ENCODE results near the gene LGI1. TPM values are rescaled to one million over a fixed set of nuclear protein-coding genes. Genes with fewer than 3 reads are reported as not detected.

Gene LGI1
- total and polyA plus RNA-seq, 4 donors, result 0.97 to 5.1 (median 1.6) TPM

DNA sequence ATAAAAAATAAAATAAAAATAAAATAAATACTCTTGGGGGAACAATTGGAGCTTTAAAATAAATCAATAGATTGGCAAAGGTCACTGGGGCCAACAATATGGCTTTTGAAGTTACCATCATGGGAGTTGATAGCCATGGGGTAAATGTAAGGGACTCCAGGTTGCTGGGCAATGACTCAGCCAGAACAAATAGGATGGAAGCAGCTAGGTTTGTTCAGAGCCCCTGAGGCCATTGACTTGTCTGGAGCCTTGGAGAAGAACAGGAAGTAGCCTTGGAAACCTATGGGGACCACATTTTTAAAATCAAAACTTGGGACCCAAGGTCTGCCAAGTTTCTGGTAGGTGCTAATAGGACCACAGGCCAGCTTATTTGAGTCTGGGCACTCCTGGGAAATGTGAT, 35.2 kb upstream of the LGI1 start:
- Histone ChIP-seq H3K4me1 (ENCODE audit: control insufficient read depth in 1 of 2, insufficient read depth in 2 of 2, low read length in 2 of 2) (no peaks in the 10 kb centered on the region), H3K4me3 (ENCODE audit: low read length in 2 of 2) (no peak overlapping the region), H3K27ac (ENCODE audit: low read depth in 1 of 2, low read length in 2 of 2) (no peak overlapping the region), H3K9me3 (ENCODE audit: control insufficient read depth, low read length) (no peaks in the 10 kb centered on the region), H3K27me3 (ENCODE audit: control insufficient read depth in 1 of 2, insufficient read depth in 2 of 2, low read length in 1 of 2) (no peaks in the 10 kb centered on the region), H3K36me3 (ENCODE audit: control insufficient read depth in 1 of 2, insufficient read depth in 2 of 2, low read length in 1 of 2) (no peaks in the 10 kb centered on the region)
- intact Hi-C loops (cut with DNase I), result no loop called here
- ATAC-seq (ENCODE audit: low FRiP score) (no peak), DNase-seq (no peak)

DNA sequence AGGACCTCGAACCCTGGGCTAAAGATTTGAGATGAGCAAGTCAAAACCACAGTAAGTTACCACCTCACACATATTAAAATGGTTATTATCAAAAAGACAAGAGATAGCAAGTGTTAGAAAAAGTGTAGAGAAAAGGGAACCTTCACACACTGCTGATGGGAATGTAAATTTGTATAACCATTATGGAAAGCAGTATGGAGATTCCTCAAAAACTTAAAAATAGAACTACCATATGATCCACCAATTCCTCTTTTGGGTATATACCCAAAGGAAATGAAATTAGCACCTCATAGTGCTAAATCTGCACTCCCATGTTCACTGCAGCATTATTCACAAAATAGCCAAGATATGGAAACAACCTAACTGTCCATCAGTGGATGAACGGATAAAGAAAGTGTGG, 34.6 kb upstream of the LGI1 start:
- intact Hi-C loops (cut with DNase I), result no loop called here
- Histone ChIP-seq H3K36me3 (ENCODE audit: control insufficient read depth in 1 of 2, insufficient read depth in 2 of 2, low read length in 1 of 2) (no peaks in the 10 kb centered on the region), H3K27me3 (ENCODE audit: control insufficient read depth in 1 of 2, insufficient read depth in 2 of 2, low read length in 1 of 2) (no peaks in the 10 kb centered on the region), H3K4me3 (ENCODE audit: low read length in 2 of 2) (no peak overlapping the region), H3K9me3 (ENCODE audit: control insufficient read depth, low read length) (no peaks in the 10 kb centered on the region), H3K4me1 (ENCODE audit: control insufficient read depth in 1 of 2, insufficient read depth in 2 of 2, low read length in 2 of 2) (no peaks in the 10 kb centered on the region), H3K27ac (ENCODE audit: low read depth in 1 of 2, low read length in 2 of 2) (no peak overlapping the region)
- DNase-seq (no peak), ATAC-seq (ENCODE audit: low FRiP score) (no peak)
- WGBS, 2 donors, result 81 to 82% methylated on average over 2 of the region's 2 CpGs

DNA sequence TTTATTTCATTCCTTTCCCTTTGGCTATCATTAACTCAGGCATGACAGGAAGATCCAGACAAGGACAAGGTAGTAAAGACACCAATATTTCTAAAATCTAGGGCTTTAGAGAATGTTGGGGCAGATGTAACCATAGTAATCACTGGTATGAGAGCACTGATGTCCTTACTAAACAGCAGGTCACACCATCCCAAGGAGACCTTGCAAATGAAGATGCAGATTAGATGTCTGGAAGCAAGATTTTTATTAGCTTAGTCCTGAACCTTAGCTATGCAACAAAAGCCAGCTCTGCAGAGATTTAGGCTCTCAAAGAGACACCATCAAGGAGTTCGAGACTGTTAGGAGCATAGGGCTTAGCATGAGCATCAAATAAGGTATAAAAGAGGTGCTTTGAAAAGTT, 31.7 kb upstream of the LGI1 start:
- Histone ChIP-seq H3K4me3 (ENCODE audit: low read length in 2 of 2) (no peak overlapping the region), H3K27ac (ENCODE audit: low read depth in 1 of 2, low read length in 2 of 2) (no peak overlapping the region), H3K4me1 (ENCODE audit: control insufficient read depth in 1 of 2, insufficient read depth in 2 of 2, low read length in 2 of 2) (no peaks in the 10 kb centered on the region), H3K27me3 (ENCODE audit: control insufficient read depth in 1 of 2, insufficient read depth in 2 of 2, low read length in 1 of 2) (no peaks in the 10 kb centered on the region), H3K9me3 (ENCODE audit: control insufficient read depth, low read length) (no peaks in the 10 kb centered on the region), H3K36me3 (ENCODE audit: control insufficient read depth in 1 of 2, insufficient read depth in 2 of 2, low read length in 1 of 2) (no peaks in the 10 kb centered on the region)
- no peak for DNase-seq
- ATAC-seq (ENCODE audit: low FRiP score), result no peak
- 76 to 85% methylated on average over 1 of the region's 1 CpG for WGBS, 2 donors
- intact Hi-C loops (cut with DNase I), result no loop called here

DNA sequence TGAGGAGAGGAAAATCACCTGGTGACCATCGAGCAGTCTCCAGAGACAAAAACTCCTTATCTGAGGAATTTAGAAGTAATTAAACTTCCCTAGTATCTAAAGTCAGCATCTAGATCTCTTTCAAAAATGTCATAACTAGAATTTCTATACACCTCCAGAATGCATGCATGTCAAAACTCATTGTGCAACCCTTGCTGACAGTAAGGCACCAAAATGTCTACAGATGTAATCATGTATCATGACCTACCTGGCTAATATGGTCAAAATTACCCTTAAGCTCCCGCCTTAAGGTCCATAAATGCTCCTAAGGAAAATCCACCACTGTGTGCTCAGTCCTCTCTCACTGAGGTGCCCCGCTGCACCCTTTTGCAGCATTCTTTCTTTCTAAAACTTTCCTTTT, 16.4 kb upstream of the LGI1 start:
- DNase-seq (no peak), ATAC-seq (ENCODE audit: low FRiP score) (no peak)
- Histone ChIP-seq H3K9me3 (ENCODE audit: control insufficient read depth, low read length) (no peaks in the 10 kb centered on the region), H3K4me1 (ENCODE audit: control insufficient read depth in 1 of 2, insufficient read depth in 2 of 2, low read length in 2 of 2) (no peaks in the 10 kb centered on the region), H3K36me3 (ENCODE audit: control insufficient read depth in 1 of 2, insufficient read depth in 2 of 2, low read length in 1 of 2) (no peaks in the 10 kb centered on the region), H3K4me3 (ENCODE audit: low read length in 2 of 2) (no peak overlapping the region), H3K27ac (ENCODE audit: low read depth in 1 of 2, low read length in 2 of 2) (no peak overlapping the region), H3K27me3 (ENCODE audit: control insufficient read depth in 1 of 2, insufficient read depth in 2 of 2, low read length in 1 of 2) (no peaks in the 10 kb centered on the region)
- WGBS, 2 donors, result 84 to 85% methylated on average over 3 of the region's 3 CpGs
- intact Hi-C loops (cut with DNase I), result no loop called here

DNA sequence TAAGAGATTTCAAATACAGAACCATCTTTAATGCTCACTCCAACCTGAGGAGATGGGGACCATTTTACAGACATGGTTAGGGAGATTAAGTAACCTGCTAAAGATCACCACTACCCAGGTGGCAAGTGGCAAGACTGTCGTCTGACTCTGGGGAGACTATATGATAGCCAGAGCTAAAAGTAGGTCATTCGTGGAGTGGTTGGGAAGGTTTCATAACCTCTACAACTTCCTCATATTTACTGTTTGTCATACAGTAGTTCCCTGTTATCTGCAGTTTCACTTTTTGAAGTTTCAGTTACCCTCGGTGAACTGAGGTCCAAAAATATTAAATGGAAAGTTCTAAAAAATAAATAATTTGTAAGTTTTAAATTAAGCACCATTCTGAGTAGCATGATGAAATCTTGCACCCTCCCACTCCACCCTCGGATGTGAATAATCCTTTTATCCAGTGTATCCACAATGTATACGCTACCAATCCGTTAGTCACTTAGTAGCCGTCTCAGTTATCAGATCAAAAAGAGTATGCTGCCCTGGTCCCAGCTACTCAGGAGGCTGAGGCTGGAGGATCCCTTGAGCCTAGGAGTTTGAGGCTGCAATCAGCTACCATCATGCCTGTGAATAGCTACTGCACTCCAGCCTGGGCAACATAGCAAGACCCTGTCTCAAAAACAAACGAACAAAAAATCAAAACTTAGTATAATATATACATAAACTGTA, 14.9 kb upstream of the LGI1 start:
- no peaks in the 10 kb centered on the region for H3K9me3 ChIP-seq (ENCODE audit: control insufficient read depth, low read length)
- DNase-seq (no peak), ATAC-seq (ENCODE audit: low FRiP score) (no peak)
- H3K27ac ChIP-seq (ENCODE audit: low read depth in 1 of 2, low read length in 2 of 2), result no peak overlapping the region
- H3K27me3 ChIP-seq (ENCODE audit: control insufficient read depth in 1 of 2, insufficient read depth in 2 of 2, low read length in 1 of 2), result no peaks in the 10 kb centered on the region
- intact Hi-C loops (cut with DNase I), result no loop called here
- H3K4me1 ChIP-seq (ENCODE audit: control insufficient read depth in 1 of 2, insufficient read depth in 2 of 2, low read length in 2 of 2), result peaks cover 0 to 4% of the 10 kb centered on the region in 2 donors
- no peak overlapping the region for H3K4me3 ChIP-seq (ENCODE audit: low read length in 2 of 2)
- H3K36me3 ChIP-seq (ENCODE audit: control insufficient read depth in 1 of 2, insufficient read depth in 2 of 2, low read length in 1 of 2), result no peaks in the 10 kb centered on the region
- WGBS, 2 donors, result 71 to 79% methylated on average over 8 of the region's 8 CpGs

DNA sequence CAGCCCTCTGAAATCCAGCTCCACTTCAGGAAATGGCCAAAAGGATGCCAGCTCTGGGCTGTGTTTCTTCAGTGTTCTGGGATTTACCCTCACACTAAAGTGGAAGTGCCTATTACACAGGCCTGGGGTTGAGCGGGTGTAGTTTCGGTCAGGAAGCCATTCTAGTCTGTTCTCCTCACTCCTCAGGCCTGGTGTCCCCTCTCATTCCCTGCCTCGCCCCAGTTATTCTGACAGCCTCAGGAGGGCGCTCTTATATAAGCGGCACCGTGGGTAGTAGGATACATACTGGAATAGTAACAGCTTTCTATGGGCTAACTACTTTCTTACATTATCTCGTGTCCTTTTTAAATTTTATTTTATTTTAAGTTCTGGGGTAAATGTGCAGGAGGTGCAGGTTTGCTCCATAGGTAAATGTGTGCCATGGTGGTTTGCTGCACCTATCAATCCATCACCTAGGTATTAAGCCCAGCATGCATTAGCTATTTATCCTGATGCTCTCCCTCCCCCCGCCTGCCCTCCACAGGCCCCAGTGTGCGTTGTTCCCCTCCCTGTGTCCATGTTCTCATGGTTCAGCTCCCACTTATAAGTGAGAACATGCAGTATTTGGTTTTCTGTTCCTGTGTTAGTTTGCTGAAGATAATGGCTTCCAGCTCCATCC, 12.2 kb upstream of the LGI1 start:
- Histone ChIP-seq H3K27me3 (ENCODE audit: control insufficient read depth in 1 of 2, insufficient read depth in 2 of 2, low read length in 1 of 2) (no peaks in the 10 kb centered on the region), H3K4me1 (ENCODE audit: control insufficient read depth in 1 of 2, insufficient read depth in 2 of 2, low read length in 2 of 2) (peaks cover 0 to 4% of the 10 kb centered on the region in 2 donors), H3K9me3 (ENCODE audit: control insufficient read depth, low read length) (no peaks in the 10 kb centered on the region), H3K4me3 (ENCODE audit: low read length in 2 of 2) (no peak overlapping the region), H3K27ac (ENCODE audit: low read depth in 1 of 2, low read length in 2 of 2) (no peak overlapping the region), H3K36me3 (ENCODE audit: control insufficient read depth in 1 of 2, insufficient read depth in 2 of 2, low read length in 1 of 2) (no peaks in the 10 kb centered on the region)
- no peak for ATAC-seq (ENCODE audit: low FRiP score)
- WGBS, 2 donors, result 55 to 59% methylated on average over 9 of the region's 9 CpGs
- intact Hi-C loops (cut with DNase I), result no loop called here
- peak in 1 of 2 donors; percentile 49 for DNase-seq

DNA sequence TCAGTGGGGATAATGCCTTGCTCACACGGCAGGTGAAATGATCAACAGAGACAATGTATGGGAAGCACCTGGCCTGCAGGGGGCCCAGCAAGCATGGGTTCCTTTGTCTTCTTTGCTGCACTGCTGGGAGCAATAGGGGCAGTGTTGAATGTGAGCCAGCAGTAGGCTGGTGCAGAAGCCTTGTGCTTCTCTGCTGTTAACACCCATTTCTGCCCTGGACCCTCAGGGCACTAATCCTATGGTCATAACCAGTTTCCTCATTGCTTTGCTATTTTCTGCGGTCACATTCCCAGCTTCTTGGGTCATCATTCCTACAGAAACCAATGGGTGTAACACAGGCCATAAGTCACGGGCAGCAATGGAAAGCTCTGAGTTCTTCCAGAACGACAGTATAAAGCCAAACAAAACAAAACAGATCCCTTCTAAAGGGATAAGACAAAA, 10.9 kb upstream of the LGI1 start:
- no peaks in the 10 kb centered on the region for H3K27me3 ChIP-seq (ENCODE audit: control insufficient read depth in 1 of 2, insufficient read depth in 2 of 2, low read length in 1 of 2)
- intact Hi-C loops (cut with DNase I), result no loop called here
- WGBS, 2 donors, result 15 to 18% methylated on average over 4 of the region's 4 CpGs
- ATAC-seq (ENCODE audit: low FRiP score) (peak; percentile 69), DNase-seq (peak in 1 of 2 donors; percentile 61)
- peak overlapping the region in 1 of 2 donors; percentile 68 for H3K27ac ChIP-seq (ENCODE audit: low read depth in 1 of 2, low read length in 2 of 2)
- H3K4me3 ChIP-seq (ENCODE audit: low read length in 2 of 2), result no peak overlapping the region
- H3K9me3 ChIP-seq (ENCODE audit: control insufficient read depth, low read length), result no peaks in the 10 kb centered on the region
- no peaks in the 10 kb centered on the region for H3K36me3 ChIP-seq (ENCODE audit: control insufficient read depth in 1 of 2, insufficient read depth in 2 of 2, low read length in 1 of 2)
- peaks cover 0 to 4% of the 10 kb centered on the region in 2 donors for H3K4me1 ChIP-seq (ENCODE audit: control insufficient read depth in 1 of 2, insufficient read depth in 2 of 2, low read length in 2 of 2)

DNA sequence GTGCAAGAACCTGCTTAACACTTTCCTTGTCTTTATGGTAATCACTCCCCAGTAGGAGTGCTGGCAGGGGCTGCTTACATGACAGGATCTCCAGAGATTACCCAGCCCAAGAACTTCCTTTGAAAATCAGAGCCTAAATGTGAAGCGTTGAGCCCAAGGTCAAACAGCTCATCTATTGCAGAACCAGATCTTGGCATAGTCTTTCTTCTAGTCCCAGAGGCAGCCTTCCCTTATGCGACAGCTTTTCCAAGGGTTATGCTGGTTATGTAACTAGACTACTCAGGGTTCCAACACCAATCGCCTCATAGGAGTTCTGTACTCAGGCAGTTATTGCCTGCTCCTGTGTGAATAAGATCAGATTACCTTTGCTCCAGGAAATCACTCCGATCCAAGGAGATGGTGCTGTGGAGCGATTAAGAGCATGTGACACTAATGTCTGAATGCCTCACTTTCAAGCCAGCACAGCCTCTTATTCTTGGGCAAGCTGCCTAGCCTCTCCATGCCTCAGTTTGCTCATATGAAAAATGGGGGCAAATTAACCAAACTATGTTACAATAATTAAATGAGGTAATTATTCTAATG, 8.4 kb upstream of the LGI1 start:
- Histone ChIP-seq H3K4me1 (ENCODE audit: control insufficient read depth in 1 of 2, insufficient read depth in 2 of 2, low read length in 2 of 2) (peaks cover 0 to 4% of the 10 kb centered on the region in 2 donors), H3K27ac (ENCODE audit: low read depth in 1 of 2, low read length in 2 of 2) (no peak overlapping the region), H3K4me3 (ENCODE audit: low read length in 2 of 2) (no peak overlapping the region), H3K9me3 (ENCODE audit: control insufficient read depth, low read length) (no peaks in the 10 kb centered on the region), H3K36me3 (ENCODE audit: control insufficient read depth in 1 of 2, insufficient read depth in 2 of 2, low read length in 1 of 2) (no peaks in the 10 kb centered on the region), H3K27me3 (ENCODE audit: control insufficient read depth in 1 of 2, insufficient read depth in 2 of 2, low read length in 1 of 2) (no peaks in the 10 kb centered on the region)
- WGBS, 2 donors, result 69 to 77% methylated on average over 5 of the region's 5 CpGs
- DNase-seq (no peak), ATAC-seq (ENCODE audit: low FRiP score) (peak; percentile 63)
- intact Hi-C loops (cut with DNase I), result no loop called here

DNA sequence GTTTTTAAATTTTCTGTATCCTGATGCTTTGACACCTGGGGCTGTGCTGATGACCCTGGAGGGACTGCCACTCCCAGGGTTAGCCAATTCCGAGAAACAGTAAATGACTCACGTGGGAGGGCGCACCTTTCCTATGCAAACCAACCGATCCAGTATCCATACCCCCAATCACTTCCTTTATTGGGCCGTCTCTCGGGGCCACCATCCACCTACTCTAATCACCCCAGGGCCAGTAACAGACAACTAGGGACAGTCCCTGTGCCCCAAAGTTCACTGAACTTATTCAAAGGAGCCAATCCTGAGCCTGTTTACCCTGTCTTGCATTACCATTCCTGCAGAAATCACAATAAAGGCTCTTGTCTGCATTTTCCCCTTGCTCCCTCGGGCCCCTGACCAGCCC, 6.6 kb upstream of the LGI1 start:
- intact Hi-C loops (cut with DNase I), result loop anchor here in 1 of 2 donors (5.0 kb wide), 1 partner anchor 49 kb away; the partner anchor contains the start of gene FRA10AC1
- 62 to 64% methylated on average over 7 of the region's 7 CpGs for WGBS, 2 donors
- peaks cover 0 to 4% of the 10 kb centered on the region in 2 donors for H3K4me1 ChIP-seq (ENCODE audit: control insufficient read depth in 1 of 2, insufficient read depth in 2 of 2, low read length in 2 of 2)
- no peaks in the 10 kb centered on the region for H3K36me3 ChIP-seq (ENCODE audit: control insufficient read depth in 1 of 2, insufficient read depth in 2 of 2, low read length in 1 of 2)
- no peaks in the 10 kb centered on the region for H3K27me3 ChIP-seq (ENCODE audit: control insufficient read depth in 1 of 2, insufficient read depth in 2 of 2, low read length in 1 of 2)
- no peaks in the 10 kb centered on the region for H3K9me3 ChIP-seq (ENCODE audit: control insufficient read depth, low read length)
- no peak overlapping the region for H3K4me3 ChIP-seq (ENCODE audit: low read length in 2 of 2)
- DNase-seq, result no peak
- ATAC-seq (ENCODE audit: low FRiP score), result no peak
- H3K27ac ChIP-seq (ENCODE audit: low read depth in 1 of 2, low read length in 2 of 2), result no peak overlapping the region

Measured in aorta (tissue), 5 donors.